Adrenal gland (tissue), 5 donors: ENCODE measurements around the gene TTLL1.

Experiments
- POLR2A ChIP-seq, 2 donors: fragments of 450-650 bp; IDR thresholded peaks; one replicate each; pipeline ENCODE4 v1.6.1; 2017; ENCODE audit warnings: antibody characterized with exemption in 2 of 2, mild to moderate bottlenecking in 2 of 2, moderate library complexity in 1 of 2
- TF ChIP-seq, protein P1 (sequence below), 6 experiments: fragments of 450-650 bp in 4 of 6; fragments of 200-600 bp in 2 of 6; sonication (generic) in 1 of 6; IDR thresholded peaks; 1 replicate in 5 of 6; 2 replicates in 1 of 6; pipeline versions ENCODE4 v1.5.1 to v1.8.0; 2016 to 2021; ENCODE audit warnings: antibody characterized with exemption in 6 of 6, mild to moderate bottlenecking in 2 of 6, moderate library complexity in 1 of 6
- donor health status: DM: no; HTN: no; CAD: no.

DNA sequence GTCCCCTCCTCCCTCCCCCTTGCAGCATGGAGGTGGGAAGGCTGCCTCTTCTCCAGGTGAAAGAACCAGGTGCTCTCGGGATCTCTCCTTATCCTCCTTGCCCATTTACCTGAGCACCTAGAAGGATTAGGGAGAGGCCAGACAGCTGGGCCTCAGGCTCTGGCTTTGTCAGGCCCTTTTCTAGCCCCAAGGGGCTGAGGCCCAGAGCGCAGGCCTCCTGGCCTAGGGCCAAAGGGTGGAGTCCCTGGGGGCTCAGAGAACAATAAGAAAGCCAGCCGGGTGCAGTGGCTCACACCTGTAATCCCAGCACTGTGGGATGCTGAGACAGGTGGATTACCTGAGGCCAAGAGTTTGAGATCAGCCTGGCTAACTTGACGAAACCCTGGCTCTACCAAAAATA is 5.4 kb upstream of the TTLL1 start:
- TF ChIP-seq, protein P1, sequence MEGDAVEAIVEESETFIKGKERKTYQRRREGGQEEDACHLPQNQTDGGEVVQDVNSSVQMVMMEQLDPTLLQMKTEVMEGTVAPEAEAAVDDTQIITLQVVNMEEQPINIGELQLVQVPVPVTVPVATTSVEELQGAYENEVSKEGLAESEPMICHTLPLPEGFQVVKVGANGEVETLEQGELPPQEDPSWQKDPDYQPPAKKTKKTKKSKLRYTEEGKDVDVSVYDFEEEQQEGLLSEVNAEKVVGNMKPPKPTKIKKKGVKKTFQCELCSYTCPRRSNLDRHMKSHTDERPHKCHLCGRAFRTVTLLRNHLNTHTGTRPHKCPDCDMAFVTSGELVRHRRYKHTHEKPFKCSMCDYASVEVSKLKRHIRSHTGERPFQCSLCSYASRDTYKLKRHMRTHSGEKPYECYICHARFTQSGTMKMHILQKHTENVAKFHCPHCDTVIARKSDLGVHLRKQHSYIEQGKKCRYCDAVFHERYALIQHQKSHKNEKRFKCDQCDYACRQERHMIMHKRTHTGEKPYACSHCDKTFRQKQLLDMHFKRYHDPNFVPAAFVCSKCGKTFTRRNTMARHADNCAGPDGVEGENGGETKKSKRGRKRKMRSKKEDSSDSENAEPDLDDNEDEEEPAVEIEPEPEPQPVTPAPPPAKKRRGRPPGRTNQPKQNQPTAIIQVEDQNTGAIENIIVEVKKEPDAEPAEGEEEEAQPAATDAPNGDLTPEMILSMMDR (IDR thresholded peaks at IDR 0.05), result no peak
- TF ChIP-seq POLR2A (IDR thresholded peaks at IDR 0.05), result no peak
